ENCODE results near the gene DLG1.
"Not testable (repeated sequence)": the region's sequence is repeated elsewhere in the genome, so short reads cannot be mapped to it uniquely, and the experiment has no call there.

Gene DLG1

GRCh38 chr3:197209366-197210260 lies 88.8 kb downstream of the DLG1 start:
- TF ChIP-seq JUND (IDR thresholded peaks at IDR 0.05; ENCODE audit: low read depth) = no peak
- no peak for DNase-seq (ENCODE audit: low read depth in 1 of 2, low spot score in 1 of 2)
- in situ Hi-C loops (cut with HindIII; ENCODE audit: low pct_unique_long_range_greater_than_20kb, low sequenced_read_pairs) = no loop called here

- in situ Hi-C loops (cut with HindIII; ENCODE audit: low pct_unique_long_range_greater_than_20kb, low sequenced_read_pairs) = no loop called here
- TF ChIP-seq JUND (IDR thresholded peaks at IDR 0.05; ENCODE audit: low read depth) = no peak
- DNase-seq (ENCODE audit: low read depth in 1 of 2, low spot score in 1 of 2) = no peak
Observed at GRCh38 chr3:197206913-197207312, 91.5 kb downstream of the DLG1 start.

GRCh38 chr3:197205675-197206074 lies 92.7 kb downstream of the DLG1 start:
- in situ Hi-C loops (cut with HindIII; ENCODE audit: low pct_unique_long_range_greater_than_20kb, low sequenced_read_pairs) = no loop called here
- no peak for TF ChIP-seq JUND (IDR thresholded peaks at IDR 0.05; ENCODE audit: low read depth)
- no peak for DNase-seq (ENCODE audit: low read depth in 1 of 2, low spot score in 1 of 2)

GRCh38 chr3:197205265-197205664 lies 93.1 kb downstream of the DLG1 start:
- DNase-seq (ENCODE audit: low read depth in 1 of 2, low spot score in 1 of 2) = no peak
- in situ Hi-C loops (cut with HindIII; ENCODE audit: low pct_unique_long_range_greater_than_20kb, low sequenced_read_pairs) = no loop called here
- TF ChIP-seq JUND (IDR thresholded peaks at IDR 0.05; ENCODE audit: low read depth) = no peak

- DNase-seq (ENCODE audit: low read depth in 1 of 2, low spot score in 1 of 2) = no peak
- in situ Hi-C loops (cut with HindIII; ENCODE audit: low pct_unique_long_range_greater_than_20kb, low sequenced_read_pairs) = no loop called here
- no peak for TF ChIP-seq JUND (IDR thresholded peaks at IDR 0.05; ENCODE audit: low read depth)
Observed at GRCh38 chr3:197204736-197205135, 93.7 kb downstream of the DLG1 start.

GRCh38 chr3:197203714-197204146 lies 94.7 kb downstream of the DLG1 start:
- DNase-seq (ENCODE audit: low read depth in 1 of 2, low spot score in 1 of 2) = no peak
- in situ Hi-C loops (cut with HindIII; ENCODE audit: low pct_unique_long_range_greater_than_20kb, low sequenced_read_pairs) = no loop called here
- TF ChIP-seq JUND (IDR thresholded peaks at IDR 0.05; ENCODE audit: low read depth) = no peak

- no peak for TF ChIP-seq JUND (IDR thresholded peaks at IDR 0.05; ENCODE audit: low read depth)
- DNase-seq (ENCODE audit: low read depth in 1 of 2, low spot score in 1 of 2) = no peak
- in situ Hi-C loops (cut with HindIII; ENCODE audit: low pct_unique_long_range_greater_than_20kb, low sequenced_read_pairs) = no loop called here
Observed at GRCh38 chr3:197202694-197203093, 95.7 kb downstream of the DLG1 start.

- in situ Hi-C loops (cut with HindIII; ENCODE audit: low pct_unique_long_range_greater_than_20kb, low sequenced_read_pairs) = no loop called here
- no peak for TF ChIP-seq JUND (IDR thresholded peaks at IDR 0.05; ENCODE audit: low read depth)
- DNase-seq (ENCODE audit: low read depth in 1 of 2, low spot score in 1 of 2) = no peak
Observed at GRCh38 chr3:197201791-197202452, 96.5 kb downstream of the DLG1 start.

- in situ Hi-C loops (cut with HindIII; ENCODE audit: low pct_unique_long_range_greater_than_20kb, low sequenced_read_pairs) = not testable (repeated sequence)
Observed at GRCh38 chr3:197200856-197201255, 97.6 kb downstream of the DLG1 start.

GRCh38 chr3:197197334-197197733 lies 101.1 kb downstream of the DLG1 start:
- in situ Hi-C loops (cut with HindIII; ENCODE audit: low pct_unique_long_range_greater_than_20kb, low sequenced_read_pairs) = no loop called here
- TF ChIP-seq JUND (IDR thresholded peaks at IDR 0.05; ENCODE audit: low read depth) = no peak
- no peak for DNase-seq (ENCODE audit: low read depth in 1 of 2, low spot score in 1 of 2)

More at GRCh38 chr3:197200856-197201255, 97.6 kb downstream of the DLG1 start:
- not testable (repeated sequence) for DNase-seq (ENCODE audit: low read depth in 1 of 2, low spot score in 1 of 2)

GRCh38 chr3:197196192-197196591 lies 102.2 kb downstream of the DLG1 start:
- in situ Hi-C loops (cut with HindIII; ENCODE audit: low pct_unique_long_range_greater_than_20kb, low sequenced_read_pairs) = no loop called here
- DNase-seq (ENCODE audit: low read depth in 1 of 2, low spot score in 1 of 2) = no peak
- TF ChIP-seq JUND (IDR thresholded peaks at IDR 0.05; ENCODE audit: low read depth) = no peak

- no peak for DNase-seq (ENCODE audit: low read depth in 1 of 2, low spot score in 1 of 2)
- no peak for TF ChIP-seq JUND (IDR thresholded peaks at IDR 0.05; ENCODE audit: low read depth)
- in situ Hi-C loops (cut with HindIII; ENCODE audit: low pct_unique_long_range_greater_than_20kb, low sequenced_read_pairs) = no loop called here
Observed at GRCh38 chr3:197195326-197195725, 103.1 kb downstream of the DLG1 start.

- in situ Hi-C loops (cut with HindIII; ENCODE audit: low pct_unique_long_range_greater_than_20kb, low sequenced_read_pairs); DNase-seq (ENCODE audit: low read depth in 1 of 2, low spot score in 1 of 2): not testable (repeated sequence)
Observed at GRCh38 chr3:197193759-197194158, 104.7 kb downstream of the DLG1 start.
